Measurements from ENCODE around the gene NCAPD2.

- TF ChIP-seq CTCF (IDR thresholded peaks at IDR 0.05; ENCODE audit: low read depth, low read length) (no peak), EZH2phosphoT487 (IDR thresholded peaks at IDR 0.05; ENCODE audit: low read depth) (no peak)
Measured at GRCh38 chr12:6573001-6573400, 79.1 kb downstream of the NCAPD2 start.
